ENCODE results near the gene CBX7.

CBX7 gene

GRCh38 chr22:39123751-39124581 is 28.5 kb downstream of the CBX7 start:
- no peak for DNase-seq (ENCODE audit: low read depth in 2 of 2)

DNA sequence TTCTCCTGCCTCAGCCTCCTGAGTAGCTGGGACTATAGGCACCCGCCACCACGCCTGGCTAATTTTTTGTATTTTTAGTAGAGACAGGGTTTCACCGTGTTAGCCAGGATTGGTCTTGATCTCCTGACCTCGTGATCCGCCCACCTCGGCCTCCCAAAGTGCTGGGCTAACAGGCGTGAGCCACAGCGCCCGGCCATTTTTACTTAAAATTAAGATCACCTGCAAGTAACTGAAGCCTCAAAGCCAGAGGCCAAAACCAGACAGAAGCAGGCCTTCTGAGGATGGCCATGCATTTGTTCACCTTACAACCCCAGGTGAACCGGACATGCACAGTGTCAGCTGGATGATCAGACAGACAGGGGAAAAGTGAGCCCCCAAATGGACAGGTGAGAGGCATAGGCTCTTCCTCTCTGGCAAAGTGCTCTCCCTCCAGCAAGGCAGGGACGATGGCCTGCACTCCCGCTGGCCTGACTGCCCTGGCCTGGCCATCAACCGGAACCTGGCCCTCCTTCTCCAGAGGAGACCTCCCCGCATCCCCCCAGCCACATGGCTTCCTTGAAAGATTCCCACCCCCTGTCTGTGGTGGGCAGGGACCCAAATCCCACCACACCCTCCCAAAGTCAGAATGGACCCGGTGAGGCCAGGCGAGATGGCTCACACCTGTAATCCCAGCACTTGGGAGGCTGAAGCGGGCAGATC is 29.6 kb downstream of the CBX7 start:
- no peak for DNase-seq (ENCODE audit: low read depth in 2 of 2)

DNA sequence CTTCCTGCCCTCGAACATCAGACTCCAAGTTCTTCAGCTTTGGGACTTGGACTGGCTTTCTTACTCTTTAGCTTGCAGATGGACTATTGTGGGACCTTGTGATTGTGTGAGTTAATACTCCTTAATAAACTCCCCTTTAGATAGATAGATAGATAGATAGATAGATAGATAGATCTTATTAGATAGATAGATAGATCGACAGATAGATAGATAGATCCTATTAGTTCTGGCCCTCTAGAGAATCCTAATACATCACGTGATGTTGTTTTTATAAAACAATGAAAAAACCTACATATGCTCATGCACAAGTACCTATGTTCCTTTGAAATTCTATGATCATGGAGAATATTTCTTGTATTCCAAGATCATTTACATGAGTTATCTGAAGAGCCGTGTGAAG is 31.5 kb downstream of the CBX7 start:
- DNase-seq (ENCODE audit: low read depth in 2 of 2), result no peak

GRCh38 chr22:39117585-39118191 is 34.8 kb downstream of the CBX7 start:
- peak; percentile 33 to 54 for DNase-seq (ENCODE audit: low read depth in 2 of 2)

DNA sequence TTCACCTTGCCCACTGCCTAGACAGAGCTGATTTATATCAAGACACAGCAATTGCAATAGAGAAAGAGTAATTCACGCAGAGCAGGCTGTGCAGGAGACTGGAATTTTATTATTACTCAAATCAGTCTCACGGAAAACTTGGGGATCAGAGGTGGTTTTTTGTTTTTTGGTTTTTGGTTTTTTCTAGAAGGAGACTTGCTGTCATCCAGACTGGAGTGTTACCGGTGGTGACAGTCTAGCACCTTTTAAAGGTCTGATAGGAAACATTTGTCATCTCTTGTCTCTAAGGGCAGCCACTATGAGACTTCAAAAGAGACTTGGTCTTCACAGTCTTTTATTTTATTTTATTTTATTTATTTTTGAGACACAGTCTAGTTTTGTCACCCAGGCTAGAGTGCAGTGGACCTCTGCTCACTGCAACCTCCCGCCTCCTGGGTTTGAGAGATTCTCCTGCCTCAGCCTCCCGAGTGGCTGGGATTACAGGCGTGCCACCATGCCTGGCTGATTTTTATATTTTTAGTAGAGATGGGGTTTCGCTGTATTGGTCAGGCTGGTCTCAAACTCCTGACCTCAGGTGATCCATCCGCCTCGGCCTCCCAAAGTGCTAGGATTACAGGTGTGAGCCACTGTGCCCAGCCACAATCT is 36.4 kb downstream of the CBX7 start:
- no peak for DNase-seq (ENCODE audit: low read depth in 2 of 2)

DNA sequence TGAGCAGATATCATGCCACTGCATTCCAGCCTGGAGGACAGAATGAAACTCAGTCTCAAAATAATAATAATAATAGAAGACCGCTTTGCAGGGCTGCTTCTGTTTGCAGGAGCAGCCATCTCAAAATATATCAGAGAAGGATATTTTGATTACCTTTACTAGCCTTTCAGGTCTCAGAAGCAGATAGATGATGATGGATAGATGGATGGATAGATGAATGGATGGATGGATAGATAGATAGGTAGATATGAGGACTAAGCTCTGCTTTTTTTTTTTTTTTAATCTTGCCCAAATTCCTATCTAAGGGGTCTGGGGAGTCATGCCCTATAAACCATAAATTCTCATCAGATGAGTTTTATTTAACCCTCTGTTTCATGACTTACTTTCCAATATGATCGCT is 36.9 kb downstream of the CBX7 start:
- DNase-seq (ENCODE audit: low read depth in 2 of 2), result no peak

DNA sequence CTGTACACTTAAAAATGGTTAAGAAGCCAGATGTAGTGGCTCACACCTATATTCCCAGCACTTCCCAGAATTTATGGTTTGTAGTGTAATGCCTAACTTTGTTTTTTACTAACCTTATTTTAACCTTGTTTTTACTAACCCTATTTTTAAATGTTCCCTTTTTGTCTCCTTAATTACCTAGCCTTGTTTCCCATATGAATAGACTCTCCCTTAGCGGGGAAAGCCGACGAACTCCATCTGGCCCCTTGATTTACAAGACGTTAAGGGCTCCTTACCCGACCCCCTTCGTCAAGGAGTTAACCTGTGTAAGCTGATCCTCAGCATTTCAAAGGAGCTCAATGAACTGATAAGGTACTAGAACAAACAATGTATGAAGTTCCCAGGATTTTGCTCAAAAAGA is 38.4 kb downstream of the CBX7 start:
- no peak for DNase-seq (ENCODE audit: low read depth in 2 of 2)

- no peak for DNase-seq (ENCODE audit: low read depth in 2 of 2)
Observed at GRCh38 chr22:39110631-39111561, 41.6 kb downstream of the CBX7 start.

- DNase-seq (ENCODE audit: low read depth in 2 of 2), result no peak
Observed at GRCh38 chr22:39109361-39109760, 43.1 kb downstream of the CBX7 start.

DNA sequence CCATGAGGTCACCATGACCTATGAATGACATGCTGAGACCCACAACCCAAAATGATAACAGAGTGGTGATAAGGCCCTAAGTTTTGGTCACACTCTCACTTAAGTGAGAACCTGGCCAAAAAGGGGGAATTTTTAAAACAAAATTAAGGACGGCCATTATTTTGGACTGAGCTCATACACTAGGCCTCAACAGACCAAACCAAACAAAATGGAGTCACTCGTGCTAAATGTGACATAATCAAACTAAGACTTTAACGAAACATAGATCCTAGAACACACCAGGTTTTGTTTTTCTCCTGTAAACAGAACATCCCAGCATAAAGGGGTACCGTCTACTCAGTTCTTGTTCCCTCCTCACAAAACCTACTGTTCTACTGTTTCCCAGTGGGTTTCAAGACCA is 44.0 kb downstream of the CBX7 start:
- DNase-seq (ENCODE audit: low read depth in 2 of 2), result no peak

GRCh38 chr22:39106326-39106725 is 46.2 kb downstream of the CBX7 start:
- DNase-seq (ENCODE audit: low read depth in 2 of 2), result no peak

- no peak for DNase-seq (ENCODE audit: low read depth in 2 of 2)
Observed at GRCh38 chr22:39103431-39103830, 49.0 kb downstream of the CBX7 start.

DNA sequence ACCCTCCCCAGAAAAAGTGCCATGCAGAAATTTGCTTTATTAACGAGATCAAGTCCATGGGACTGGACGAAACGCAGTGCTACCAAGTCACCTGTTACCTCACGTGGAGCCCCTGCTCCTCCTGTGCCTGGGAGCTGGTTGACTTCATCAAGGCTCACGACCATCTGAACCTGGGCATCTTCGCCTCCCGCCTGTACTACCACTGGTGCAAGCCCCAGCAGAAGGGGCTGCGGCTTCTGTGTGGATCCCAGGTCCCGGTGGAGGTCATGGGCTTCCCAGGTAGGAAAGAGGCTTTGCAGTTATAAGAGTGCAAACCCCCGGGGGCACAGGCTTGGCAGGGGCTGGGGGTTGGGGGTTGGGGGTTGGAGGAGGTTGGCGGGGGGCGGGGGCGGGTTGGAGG is 51.3 kb downstream of the CBX7 start:
- no peak for DNase-seq (ENCODE audit: low read depth in 2 of 2)

GRCh38 chr22:39098576-39098975 is 53.9 kb downstream of the CBX7 start:
- no peak for DNase-seq (ENCODE audit: low read depth in 2 of 2)

DNA sequence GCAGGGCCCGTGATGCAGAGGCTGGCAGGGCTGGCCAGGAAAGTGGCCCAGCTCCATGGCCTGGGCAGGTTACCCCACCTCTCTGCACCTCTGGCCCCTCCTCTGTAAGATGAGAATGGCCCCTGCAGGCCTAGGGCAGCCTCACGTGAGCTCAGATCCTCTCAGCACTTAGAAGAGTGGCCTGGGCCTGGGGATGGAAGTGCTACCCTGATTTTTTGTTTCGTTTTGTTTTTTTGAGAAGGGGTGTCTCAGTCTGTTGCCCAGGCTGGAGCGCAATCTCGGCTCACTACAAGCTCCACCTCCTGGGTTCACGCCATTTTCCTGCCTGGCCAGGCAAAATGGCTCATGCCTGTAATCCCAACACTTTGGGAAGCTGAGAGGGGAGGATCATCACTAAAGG is 54.5 kb downstream of the CBX7 start:
- DNase-seq (ENCODE audit: low read depth in 2 of 2), result no peak

- no peak for DNase-seq (ENCODE audit: low read depth in 2 of 2)
Observed at GRCh38 chr22:39097098-39098020, 55.1 kb downstream of the CBX7 start, which contains the start of gene APOBEC3H. Gene APOBEC3H (plus strand): TSS chr22:39097244. CDS start chr22:39100279, 3,035 bp downstream.

DNA sequence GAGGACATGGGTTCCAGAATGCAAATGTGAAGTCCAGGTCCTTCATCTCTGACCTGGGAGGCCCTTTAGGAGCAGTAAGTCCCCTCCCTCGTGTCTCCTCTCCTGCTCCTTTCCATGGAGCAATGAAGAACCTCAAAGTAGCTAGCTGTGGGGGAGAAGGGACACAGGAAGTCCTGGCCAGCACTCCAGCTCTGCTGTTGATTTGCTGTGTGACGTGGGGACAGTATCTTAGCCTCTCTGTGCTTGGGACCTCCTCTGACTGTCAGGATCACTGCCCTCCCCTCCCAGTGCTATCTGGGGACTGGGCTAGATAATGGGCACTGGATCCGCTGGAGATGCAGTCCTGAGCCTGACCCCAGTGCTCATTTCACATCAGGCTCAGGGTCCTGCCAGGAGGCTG is 56.5 kb downstream of the CBX7 start:
- no peak for DNase-seq (ENCODE audit: low read depth in 2 of 2)

DNA sequence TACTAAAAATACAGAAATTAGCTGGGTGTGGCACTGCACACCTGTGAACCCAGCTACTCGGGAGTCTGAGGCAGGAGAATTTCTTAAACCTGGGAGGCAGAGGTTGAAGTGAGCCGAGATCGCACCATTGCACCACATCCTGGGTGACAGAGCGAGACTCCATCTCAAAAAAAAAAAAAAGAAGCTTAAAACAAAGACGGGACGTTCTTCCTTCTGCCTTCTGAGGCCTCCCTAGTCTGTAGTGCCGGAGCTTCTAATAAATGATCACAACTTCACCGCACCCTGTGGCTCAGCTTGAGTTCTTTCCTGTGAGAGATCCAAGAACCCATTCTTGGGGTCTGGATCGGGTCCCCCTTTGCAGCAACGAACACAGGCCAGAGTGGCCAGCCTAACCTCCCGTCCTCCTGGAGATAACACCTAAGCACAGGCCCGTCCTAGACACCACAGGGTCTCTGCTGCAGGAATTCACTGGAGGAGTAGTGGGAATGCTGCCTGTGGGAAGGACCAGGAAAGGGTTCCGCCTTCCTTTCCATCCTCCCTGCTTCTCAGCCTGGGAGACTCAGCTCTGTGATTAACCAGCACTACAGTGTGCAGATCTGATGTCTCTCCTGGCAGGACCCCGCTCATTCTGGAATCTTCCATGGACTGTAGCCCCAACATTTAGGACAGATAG is 57.6 kb downstream of the CBX7 start:
- DNase-seq (ENCODE audit: low read depth in 2 of 2), result no peak

- DNase-seq (ENCODE audit: low read depth in 2 of 2), result no peak
Observed at GRCh38 chr22:39092111-39092862, 60.2 kb downstream of the CBX7 start.
